GM12878 (cell line): ENCODE results near the gene CORO2B. TPM values are rescaled to one million over a fixed set of nuclear protein-coding genes. Genes with fewer than 3 reads are reported as not detected.

Experiments used
- ATAC-seq: fragments of 200-7000 bp; cut with Tn5 transposase; 3 replicates; pipeline ENCODE4 v1.9.1; 2020; ENCODE audit warnings: mild to moderate bottlenecking, moderate library complexity
- BruUV-seq: library from RNA; stranded (reverse); fragments of 400-500 nt; replicated peaks from 2 replicates; lab custom pipeline; 2021; lab: Mats Ljungman, UMichigan
- CTCF ChIA-PET: fragments of 300-600 bp; sonication (Branson Sonifier 250); formaldehyde crosslinking; extraction: SDS; loops from one replicate; lab custom pipeline; 2021; ENCODE audit warnings: inconsistent platforms; lab: Yijun Ruan, JAX
- POLR2A ChIA-PET: fragments of 350-600 bp; formaldehyde crosslinking; extraction: SDS; loops from one replicate; lab custom pipeline; 2021; ENCODE audit warnings: inconsistent platforms; lab: Charles Lee
- RAD21 ChIA-PET: fragments of 300-600 bp; sonication (Branson Sonifier 250); formaldehyde crosslinking; loops from one replicate; lab custom pipeline; 2023; ENCODE audit warnings: antibody characterized with exemption; ENCODE audit not compliant: unreplicated experiment; lab: Charles Lee
- SMC1A ChIA-PET: fragments of 300-600 bp; sonication (Branson Sonifier 250); formaldehyde crosslinking; loops from one replicate; lab custom pipeline; 2023; ENCODE audit not compliant: unreplicated experiment, uncharacterized antibody; lab: Charles Lee
- DNase-seq: peaks from one replicate; pipeline ENCODE4 v3.0.0-alpha.2; 2011; ENCODE audit warnings: low read depth, low spot score
- FAIRE-seq: peaks from 3 replicates; lab custom pipeline; 2011; peaks lifted over from hg19 to GRCh38; lab: Jason Lieb, UNC
- H2AFZ ChIP-seq: 2 replicates; pipeline ENCODE4 v1.6.0; 2011; ENCODE audit warnings: low read depth, low read length, control low read depth; ENCODE audit not compliant: control insufficient read depth
- H3K27ac ChIP-seq: 2 replicates; pipeline ENCODE4 v1.5.1; 2011; ENCODE audit warnings: control low read depth; ENCODE audit not compliant: control insufficient read depth, insufficient read depth
- H3K27me3 ChIP-seq, 2 experiments: replicated peaks in 1 of 2; 2 replicates each; pipeline versions ENCODE4 v1.6.0 to v1.6.1; 2011; ENCODE audit warnings: low read length in 1 of 2; ENCODE audit not compliant: control insufficient read depth in 2 of 2, insufficient read depth in 2 of 2
- H3K36me3 ChIP-seq, 2 experiments: 2 replicates each; pipeline ENCODE4 v1.5.1; 2011; ENCODE audit warnings: low read length in 1 of 2; ENCODE audit not compliant: control insufficient read depth in 2 of 2, insufficient read depth in 2 of 2
- H3K4me1 ChIP-seq: 2 replicates; pipeline ENCODE4 v1.6.1; 2011; ENCODE audit warnings: mild to moderate bottlenecking, low read length, moderate library complexity, mixed read lengths; ENCODE audit not compliant: control insufficient read depth, insufficient read depth
- H3K4me2 ChIP-seq: 2 replicates; pipeline ENCODE4 v1.6.0; 2011; ENCODE audit warnings: control low read depth; ENCODE audit not compliant: control insufficient read depth, insufficient read depth
- H3K4me3 ChIP-seq: fragments of 200-600 bp; sonication (generic); 2 replicates; pipeline ENCODE4 v1.5.1; 2016
- H3K79me2 ChIP-seq: 2 replicates; pipeline ENCODE4 v1.6.0; 2011; ENCODE audit warnings: low read length; ENCODE audit not compliant: control insufficient read depth, insufficient read depth
- H3K9ac ChIP-seq: 2 replicates; pipeline ENCODE4 v1.8.0; 2011; ENCODE audit warnings: low read length, control low read depth, mixed read lengths; ENCODE audit not compliant: control insufficient read depth, insufficient read depth
- H3K9me3 ChIP-seq: replicated peaks from 3 replicates; pipeline ENCODE4 v1.5.1; 2011; ENCODE audit warnings: mild to moderate bottlenecking, low read length; ENCODE audit not compliant: control insufficient read depth, insufficient read depth
- H4K20me1 ChIP-seq: 2 replicates; pipeline ENCODE4 v1.6.0; 2011; ENCODE audit not compliant: control insufficient read depth, insufficient read depth
- CBFB ChIP-seq: IDR thresholded peaks from 2 replicates; pipeline ENCODE4 v1.6.1; 2016; ENCODE audit warnings: antibody characterized with exemption, low read depth
- MYC ChIP-seq: IDR thresholded peaks from 2 replicates; pipeline ENCODE4 v1.6.1; 2011; ENCODE audit warnings: mild to moderate bottlenecking, low read length, moderate library complexity, inconsistent platforms; ENCODE audit not compliant: insufficient read depth, insufficient replicate concordance, insufficient read length, severe bottlenecking
- PAX8 ChIP-seq: fragments of 450-650 bp; IDR thresholded peaks from 2 replicates; pipeline ENCODE4 v1.6.1; 2017; ENCODE audit warnings: mild to moderate bottlenecking, moderate library complexity
- PBX3 ChIP-seq: IDR thresholded peaks from 2 replicates; pipeline ENCODE4 v1.6.1; 2011; ENCODE audit warnings: mild to moderate bottlenecking, low read depth, low read length, moderate library complexity; ENCODE audit not compliant: insufficient replicate concordance
- PKNOX1 ChIP-seq: fragments of 450-650 bp; IDR thresholded peaks from 2 replicates; pipeline ENCODE4 v1.6.1; 2016; ENCODE audit warnings: mild to moderate bottlenecking
- POLR2AphosphoS2 ChIP-seq: IDR thresholded peaks from 2 replicates; pipeline ENCODE4 v1.6.1; 2011; ENCODE audit warnings: low read depth, mild to moderate bottlenecking, low read length, improper control_type of control experiment, moderate library complexity
- SKIL ChIP-seq: fragments of 450-650 bp; IDR thresholded peaks from 2 replicates; pipeline ENCODE4 v1.6.1; 2017; ENCODE audit warnings: mild to moderate bottlenecking, low read depth, inconsistent platforms; ENCODE audit not compliant: poor library complexity, severe bottlenecking
- SMC3 ChIP-seq: IDR thresholded peaks from 2 replicates; pipeline ENCODE4 v1.6.1; 2011; ENCODE audit warnings: low read length, improper control_type of control experiment, borderline replicate concordance
- SP1 ChIP-seq: IDR thresholded peaks from one replicate; pipeline ENCODE4 v1.6.1; 2011; ENCODE audit warnings: low read depth, low read length
- SRF ChIP-seq, 2 experiments: IDR thresholded peaks; 2 replicates each; pipeline ENCODE4 v1.6.1; 2011; ENCODE audit warnings: low read depth in 2 of 2, low read length in 2 of 2, mild to moderate bottlenecking in 1 of 2, moderate library complexity in 1 of 2
- ZNF217 ChIP-seq: fragments of 450-650 bp; IDR thresholded peaks from 2 replicates; pipeline ENCODE4 v1.6.1; 2017; ENCODE audit warnings: antibody characterized with exemption, mild to moderate bottlenecking
- WGBS: methylation state at CpG from one replicate; pipeline ENCODE4 v1.1.6; 2016; ENCODE audit warnings: low lambda C conversion rate; ENCODE audit not compliant: insufficient replicate concordance, insufficient coverage; ENCODE audit errors: missing lambda C conversion rate; 5-methylcytosine and 5-hydroxymethylcytosine counted together
- in situ Hi-C: fragments of 300-500 bp; cut with MboI; formaldehyde crosslinking; loops from 9 replicates; pipeline ENCODE4 v1.14.3; 2018; ENCODE audit warnings: mixed read lengths
- intact Hi-C: fragments of 100-400 bp; cut with micrococcal nuclease; formaldehyde crosslinking; loops from one replicate; pipeline ENCODE4 v1.14.2; 2022; ENCODE audit not compliant: unreplicated experiment
- polyA plus RNA-seq, 11 experiments: library from polyadenylated mRNA; depleted of rRNA in 4 of 11; unstranded in 6 of 11; stranded (reverse) in 5 of 11; fragments of >200 nt; fragmentation: Nextera tagmentation in 4 of 11; fragmentation: Illumina TruSeq in 1 of 11; extraction: Ambion mirVana in 4 of 11; extraction: Trizol in 1 of 11; gene quantifications; 1 replicate in 1 of 11; 2 replicates in 10 of 11; pipeline versions ENCODE4 v1.2.1 to v1.2.3, GENCODE V29; 2011 to 2016; ENCODE audit warnings: inconsistent platforms in 2 of 11, missing spikeins in 2 of 11, low read depth in 1 of 11
- total RNA-seq, 4 experiments: library from RNA; depleted of rRNA in 3 of 4; stranded (reverse); fragments of >200 nt in 3 of 4; fragmentation: Illumina TruSeq in 1 of 4; extraction: Trizol in 1 of 4; gene quantifications; 2 replicates each; pipeline versions ENCODE4 v1.2.1 to v1.2.3, GENCODE V29; 2013 to 2021

Gene CORO2B
- total and polyA plus RNA-seq, 10 of the 15 experiments (the other 5 are each of a cell fraction or from before 2014, with no cell fraction given), result 0.05 to 0.73 (median 0.13) TPM; not detected in 4

- no peaks in the 10 kb centered on the region for H3K79me2 ChIP-seq
- H3K27ac ChIP-seq, result no peak overlapping the region
- in situ Hi-C loops (no loop called here), intact Hi-C loops (no loop called here)
- ChIA-PET RAD21 (no interaction called here), POLR2A (no interaction called here), SMC1A (no interaction called here), CTCF (no interaction called here)
- no peak for DNase-seq
- H3K4me3 ChIP-seq, result no peak overlapping the region
- no peaks in the 10 kb centered on the region for H3K9me3 ChIP-seq
- BruUV-seq, result no TSS peak
- no peak overlapping the region for H3K4me2 ChIP-seq
- H3K4me1 ChIP-seq, result no peaks in the 10 kb centered on the region
- no peak overlapping the region for H3K9ac ChIP-seq
- no peak for ATAC-seq
- 34% methylated on average over 8 of the region's 8 CpGs for WGBS
- TF ChIP-seq SP1 (no peak), SRF (IDR thresholded peaks at IDR 0.05; ENCODE audit: low read depth in 2 of 2, low read length in 2 of 2) (no peak)
- FAIRE-seq, result no peak
- H3K36me3 ChIP-seq, result no peaks in the 10 kb centered on the region
- H3K27me3 ChIP-seq, result peaks cover 0 to 2% of the 10 kb centered on the region in 2 experiments; a peak in 2 of 4 replicates
- no peaks in the 10 kb centered on the region for H4K20me1 ChIP-seq
- H2AFZ ChIP-seq, result no peak overlapping the region
Measured at GRCh38 chr15:68610825-68611224, 32.0 kb downstream of the CORO2B start.

- no TSS peak for BruUV-seq
- no peaks in the 10 kb centered on the region for H3K79me2 ChIP-seq
- no peak overlapping the region for H3K9ac ChIP-seq
- POLR2A ChIA-PET, result no interaction called here
- no peak overlapping the region for H2AFZ ChIP-seq
- RAD21 ChIA-PET, result no interaction called here
- H4K20me1 ChIP-seq, result no peaks in the 10 kb centered on the region
- SMC1A ChIA-PET, result no interaction called here
- WGBS, result 24% methylated on average over 3 of the region's 3 CpGs
- H3K27ac ChIP-seq, result no peak overlapping the region
- FAIRE-seq (no peak), DNase-seq (no peak), ATAC-seq (no peak)
- H3K4me1 ChIP-seq, result no peaks in the 10 kb centered on the region
- in situ Hi-C loops (no loop called here), intact Hi-C loops (no loop called here)
- H3K27me3 ChIP-seq, result peaks cover 2% of the 10 kb centered on the region in 2 experiments; a peak in 3 of 4 replicates
- H3K4me2 ChIP-seq, result no peak overlapping the region
- no peaks in the 10 kb centered on the region for H3K36me3 ChIP-seq
- no peaks in the 10 kb centered on the region for H3K9me3 ChIP-seq
- H3K4me3 ChIP-seq, result no peak overlapping the region
- CTCF ChIA-PET, result interaction anchor here (1.5 kb wide), 1 partner anchor 62 kb away, joined by 5 read pairs; no protein-coding TSS in a partner anchor
- TF ChIP-seq ZNF217 (no peak), PKNOX1 (no peak), PBX3 (no peak), MYC (no peak), PAX8 (no peak), CBFB (no peak), POLR2AphosphoS2 (no peak), SKIL (no peak), SMC3 (no peak)
Measured at GRCh38 chr15:68612503-68612902, 33.7 kb downstream of the CORO2B start.
